B cell (primary cell): Measurements from ENCODE around the gene IL10RA. TPM values are rescaled to one million over a fixed set of nuclear protein-coding genes. Genes with fewer than 3 reads are reported as not detected.
A peak's percentile ranks its signal among the peaks of the same experiment; 100 is the strongest.

Source experiments
- ATAC-seq: fragments of 200-7000 bp; cut with Tn5 transposase; one replicate; pipeline ENCODE4 v1.10.0; 2021; ENCODE audit warnings: low read depth, mild to moderate bottlenecking, moderate number of reproducible peaks, moderate library complexity
- CTCF ChIA-PET: fragments of 350-600 bp; sonication (Branson Sonifier 250); formaldehyde crosslinking; loops from one replicate; lab custom pipeline; 2021; ENCODE audit warnings: antibody characterized with exemption, inconsistent platforms; lab: Charles Lee
- POLR2A ChIA-PET: fragments of 350-600 bp; sonication (Branson Sonifier 250); formaldehyde crosslinking; loops from one replicate; lab custom pipeline; 2021; ENCODE audit warnings: antibody characterized with exemption; lab: Charles Lee
- DNase-seq: peaks from one replicate; pipeline ENCODE4 v3.0.0; 2013
- H2AFZ ChIP-seq: 2 replicates; pipeline ENCODE4 v1.6.1; 2012; ENCODE audit warnings: mild to moderate bottlenecking, low read depth, low read length; ENCODE audit not compliant: insufficient read depth, poor library complexity, severe bottlenecking
- H3K27ac ChIP-seq, 2 donors: 1 replicate in 1 of 2; 2 replicates in 1 of 2; pipeline ENCODE4 v1.5.1; 2012 to 2013; ENCODE audit warnings: low read length in 2 of 2, mild to moderate bottlenecking in 2 of 2, moderate library complexity in 1 of 2
- H3K27me3 ChIP-seq, 4 experiments: fragments of 200-600 bp in 1 of 4; sonication (generic) in 1 of 4; replicated peaks in 1 of 4; 1 replicate in 2 of 4; 2 replicates in 2 of 4; pipeline versions ENCODE4 v1.6.1 to v1.7.0; 2013 to 2016; ENCODE audit warnings: low read length in 3 of 4, mild to moderate bottlenecking in 2 of 4, mixed read lengths in 1 of 4, moderate library complexity in 1 of 4; ENCODE audit not compliant: insufficient read depth in 4 of 4, control insufficient read depth in 3 of 4; ENCODE audit errors: control extremely low read depth in 1 of 4
- H3K36me3 ChIP-seq, 2 experiments: replicated peaks in 1 of 2; 1 replicate in 1 of 2; 2 replicates in 1 of 2; pipeline versions ENCODE4 v1.6.1 to v1.7.1; 2013; ENCODE audit warnings: low read length in 1 of 2; ENCODE audit not compliant: insufficient read depth in 2 of 2, control insufficient read depth in 1 of 2; ENCODE audit errors: control extremely low read depth in 1 of 2, extremely low read depth in 1 of 2
- H3K4me1 ChIP-seq, 2 donors: fragments of 200-600 bp in 1 of 2; sonication (generic) in 1 of 2; 1 replicate in 1 of 2; 2 replicates in 1 of 2; pipeline versions ENCODE4 v1.5.1 to v1.6.1; 2013 to 2017; ENCODE audit warnings: low read length in 2 of 2; ENCODE audit not compliant: control insufficient read depth in 2 of 2, insufficient read depth in 2 of 2
- H3K4me2 ChIP-seq: replicated peaks from 2 replicates; pipeline ENCODE3; 2012; ENCODE audit warnings: mild to moderate bottlenecking, low read depth, low read length; ENCODE audit not compliant: poor library complexity, severe bottlenecking
- H3K4me3 ChIP-seq, 5 experiments: fragments of 200-600 bp in 1 of 5; sonication (generic) in 1 of 5; 1 replicate in 3 of 5; 2 replicates in 2 of 5; pipeline versions ENCODE4 v1.5.1 to v1.7.0; 2011 to 2016; ENCODE audit warnings: low read length in 4 of 5, mild to moderate bottlenecking in 4 of 5, low read depth in 2 of 5, control low read depth in 1 of 5, moderate library complexity in 1 of 5; ENCODE audit not compliant: insufficient read depth in 1 of 5; ENCODE audit errors: control extremely low read depth in 1 of 5, extremely low read depth in 1 of 5
- H3K79me2 ChIP-seq: fragments of 200-600 bp; sonication (generic); one replicate; pipeline ENCODE4 v1.6.0; 2016; ENCODE audit warnings: low read length; ENCODE audit not compliant: control insufficient read depth, insufficient read depth
- H3K9ac ChIP-seq: fragments of 200-600 bp; sonication (generic); 2 replicates; pipeline ENCODE4 v1.6.1; 2017; ENCODE audit warnings: mild to moderate bottlenecking, low read length, moderate library complexity
- H3K9me3 ChIP-seq, 3 donors: one replicate each; pipeline versions ENCODE4 v1.6.1 to v1.7.1; 2013; ENCODE audit warnings: low read length in 2 of 3; ENCODE audit not compliant: control insufficient read depth in 2 of 3, insufficient read depth in 1 of 3; ENCODE audit errors: control extremely low read depth in 1 of 3
- H4K20me1 ChIP-seq: 2 replicates; pipeline ENCODE4 v1.6.0; 2012; ENCODE audit warnings: mild to moderate bottlenecking, low read length; ENCODE audit not compliant: insufficient read depth, control insufficient read depth, poor library complexity, severe bottlenecking
- H3K27ac Mint-ChIP-seq: one replicate; pipeline ENCODE4 v1.8.0; 2021; ENCODE audit warnings: mixed read lengths
- H3K27me3 Mint-ChIP-seq: one replicate; pipeline ENCODE4 v1.8.0; 2021; ENCODE audit warnings: mixed read lengths
- H3K4me1 Mint-ChIP-seq: one replicate; pipeline ENCODE4 v1.8.0; 2021; ENCODE audit warnings: mixed read lengths
- H3K4me3 Mint-ChIP-seq: one replicate; pipeline ENCODE4 v1.8.0; 2021; ENCODE audit warnings: mixed read lengths
- H3K9me3 Mint-ChIP-seq: one replicate; pipeline ENCODE4 v1.8.0; 2022; ENCODE audit warnings: mixed read lengths; ENCODE audit not compliant: insufficient read depth
- CTCF ChIP-seq: fragments of 200-600 bp; IDR thresholded peaks from one replicate; pipeline ENCODE4 v1.8.0; 2022; ENCODE audit warnings: antibody characterized with exemption, mild to moderate bottlenecking
- EZH2 ChIP-seq: IDR thresholded peaks from 2 replicates; pipeline ENCODE4 v1.6.1; 2012; ENCODE audit warnings: borderline replicate concordance, low read depth, mild to moderate bottlenecking, moderate library complexity, low read length; ENCODE audit not compliant: insufficient read depth, poor library complexity, severe bottlenecking
- WGBS: methylation state at CpG from one replicate; pipeline ENCODE4 v1.1.5; 2013; ENCODE audit warnings: missing lambda C conversion rate; ENCODE audit not compliant: insufficient coverage; 5-methylcytosine and 5-hydroxymethylcytosine counted together
- intact Hi-C: fragments of 100-400 bp; cut with micrococcal nuclease; formaldehyde crosslinking; loops from one replicate; pipeline ENCODE4 v1.10.0; 2022
- polyA plus RNA-seq: library from polyadenylated mRNA; depleted of rRNA; stranded (reverse); fragments of >200 nt; gene quantifications from 2 replicates; pipeline ENCODE4 v1.2.3, GENCODE V29; 2012
- total RNA-seq, 2 donors: library from RNA; stranded (reverse); fragments of 120-200 nt in 1 of 2; gene quantifications; 1 replicate in 1 of 2; 2 replicates in 1 of 2; pipeline versions ENCODE4 v1.2.3 to v1.2.4, GENCODE V29; 2013 to 2022

The IL10RA gene
- total and polyA plus RNA-seq, 2 donors (not counting 1 experiment from before 2014, with no cell fraction given) = 73.3 to 417 TPM

- Histone ChIP-seq H3K36me3 (no peaks in the 10 kb centered on the region), H3K27me3 (no peaks in the 10 kb centered on the region), H3K9me3 (peaks cover under 1 to 37% (median 22%) of the 10 kb centered on the region in 3 donors), H4K20me1 (no peaks in the 10 kb centered on the region), H3K4me1 (peaks cover 66 to 69% of the 10 kb centered on the region in 2 donors), H2AFZ (peak overlapping the region; percentile 66), H3K9ac (peak overlapping the region; percentile 24), H3K27ac (peak overlapping the region; percentile 35 to 60), H3K4me3 (peak overlapping the region in 1 of 5 experiments; percentile 47), H3K4me2 (peak overlapping the region; percentile 68), H3K79me2 (no peaks in the 10 kb centered on the region)
- intact Hi-C loops = loop anchor here (10.0 kb wide), 1 partner anchor 209 kb away; the partner anchor contains the start of gene JAML
- Mint-ChIP-seq H3K9me3 (peaks cover 14% of the 10 kb centered on the region), H3K27ac (peak overlapping the region; percentile 99), H3K4me1 (peaks cover 68% of the 10 kb centered on the region), H3K27me3 (no peaks in the 10 kb centered on the region), H3K4me3 (peak overlapping the region; percentile 81)
- TF ChIP-seq EZH2 (no peak), CTCF (no peak)
- ATAC-seq (peak; percentile 8), DNase-seq (peak; percentile 60)
- POLR2A ChIA-PET = interaction anchor here (0.6 to 2.3 kb wide), 15 partner anchors 8 to 65 kb away, joined by 3 to 22 read pairs (median 5); partner anchors contain the start of gene IL10RA
- CTCF ChIA-PET = interaction anchor here (1.0 to 2.5 kb wide), 13 partner anchors 9 to 208 kb away, joined by 3 to 34 read pairs (median 4); partner anchors contain the start of gene IL10RA
- 3% methylated on average over 9 of the region's 11 CpGs for WGBS
These were observed 29.2 kb downstream of the IL10RA start for GRCh38 chr11:118015385-118015841.

- POLR2A ChIA-PET = interaction anchor here (0.8 to 2.3 kb wide), 13 partner anchors 9 to 65 kb away, joined by 3 to 22 read pairs (median 5); partner anchors contain the start of gene IL10RA
- Histone ChIP-seq H2AFZ (peak overlapping the region; percentile 66), H3K27ac (peak overlapping the region; percentile 35 to 60), H3K27me3 (no peaks in the 10 kb centered on the region), H3K79me2 (no peaks in the 10 kb centered on the region), H3K9ac (peak overlapping the region; percentile 24), H3K4me3 (peak overlapping the region in 1 of 5 experiments; percentile 47), H3K4me1 (peaks cover 61 to 62% of the 10 kb centered on the region in 2 donors), H3K9me3 (peaks cover 4 to 35% (median 27%) of the 10 kb centered on the region in 3 donors), H3K36me3 (no peaks in the 10 kb centered on the region), H3K4me2 (peak overlapping the region; percentile 68), H4K20me1 (no peaks in the 10 kb centered on the region)
- H3K4me1 Mint-ChIP-seq = peaks cover 61% of the 10 kb centered on the region
- DNase-seq (peak; percentile 28), ATAC-seq (no peak)
- H3K27me3 Mint-ChIP-seq = no peaks in the 10 kb centered on the region
- intact Hi-C loops = loop anchor here (10.0 kb wide), 1 partner anchor 209 kb away; the partner anchor contains the start of gene JAML
- TF ChIP-seq CTCF (no peak), EZH2 (no peak)
- peak overlapping the region; percentile 99 for H3K27ac Mint-ChIP-seq
- WGBS = 23% methylated on average over 4 of the region's 4 CpGs
- peak overlapping the region; percentile 81 for H3K4me3 Mint-ChIP-seq
- CTCF ChIA-PET = interaction anchor here (0.7 to 2.5 kb wide), 14 partner anchors 9 to 199 kb away, joined by 3 to 34 read pairs (median 4); partner anchors contain the start of gene IL10RA
- peaks cover 17% of the 10 kb centered on the region for H3K9me3 Mint-ChIP-seq
These were observed 29.9 kb downstream of the IL10RA start for GRCh38 chr11:118016104-118016503.
